ENCODE data around the gene AMY2A. TPM values are rescaled to one million over a fixed set of nuclear protein-coding genes. Genes with fewer than 3 reads are reported as not detected.
"Not testable (repeated sequence)": the region's sequence is repeated elsewhere in the genome, so short reads cannot be mapped to it uniquely, and the experiment has no call there.

AMY2A gene
- total RNA-seq, 8 experiments from 2014 or later = 0.11 to 0.23 TPM; not detected in 6

DNA sequence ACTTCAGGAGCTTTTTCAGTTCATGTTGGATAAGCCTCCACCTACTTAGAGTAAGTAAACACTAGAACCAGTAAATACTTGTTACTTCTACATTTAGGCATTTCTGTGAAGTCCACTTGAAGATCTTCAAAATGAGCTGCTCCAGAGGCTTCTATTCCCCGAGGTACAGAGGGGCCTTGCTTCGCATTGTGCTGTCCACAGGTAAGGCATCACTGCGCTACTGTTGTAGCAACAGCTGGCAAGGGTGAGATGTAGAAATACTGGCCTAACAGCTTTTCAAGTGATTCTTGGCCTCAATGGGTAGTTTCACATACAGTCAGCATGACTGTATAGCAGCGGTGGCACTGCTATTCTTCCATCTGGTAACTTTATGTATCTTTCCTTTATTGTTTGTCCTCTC, 33.7 kb downstream of the AMY2A start:
- H3K27ac ChIP-seq; in situ Hi-C loops (cut with MboI; ENCODE audit: low pct_unique_long_range_greater_than_20kb in 2 of 9, low sequenced_read_pairs in 9 of 9, unreplicated experiment in 9 of 9); H3K4me1 ChIP-seq (replicated peaks in 1 of 2); ATAC-seq (replicated peaks in 6 of 8); H3K4me3 ChIP-seq: not testable (repeated sequence)
- WGBS, 10 experiments = no CpG with 5 or more reads among the region's 4 CpGs

DNA sequence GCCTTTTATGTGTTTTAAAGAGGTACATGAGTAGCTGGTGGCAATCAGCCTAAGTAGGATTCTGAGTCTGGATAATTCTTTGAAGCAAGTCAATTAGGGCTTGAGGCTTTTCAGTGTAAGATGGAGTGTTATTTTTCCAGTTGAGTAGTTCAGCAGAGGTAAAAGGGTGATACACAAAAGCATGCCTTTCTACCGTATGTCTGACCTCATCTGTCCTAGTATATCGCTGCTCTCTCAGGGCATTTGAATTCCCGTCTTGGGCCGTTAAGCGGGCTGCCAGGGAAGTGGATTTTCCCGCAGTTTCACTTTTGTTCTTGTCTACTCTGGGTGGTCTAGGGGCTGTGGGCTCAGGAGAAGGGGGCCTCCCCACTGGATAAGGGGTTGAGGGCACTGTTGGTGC, 36.9 kb downstream of the AMY2A start:
- in situ Hi-C loops (cut with MboI; ENCODE audit: low pct_unique_long_range_greater_than_20kb in 2 of 9, low sequenced_read_pairs in 9 of 9, unreplicated experiment in 9 of 9); H3K4me3 ChIP-seq; H3K4me1 ChIP-seq (replicated peaks in 1 of 2); H3K27ac ChIP-seq: not testable (repeated sequence)
- ATAC-seq (replicated peaks in 6 of 8) = peak in 4 of 8 experiments; percentile 39 to 86 (median 75)
- WGBS, 10 experiments = no CpG with 5 or more reads among the region's 6 CpGs

DNA sequence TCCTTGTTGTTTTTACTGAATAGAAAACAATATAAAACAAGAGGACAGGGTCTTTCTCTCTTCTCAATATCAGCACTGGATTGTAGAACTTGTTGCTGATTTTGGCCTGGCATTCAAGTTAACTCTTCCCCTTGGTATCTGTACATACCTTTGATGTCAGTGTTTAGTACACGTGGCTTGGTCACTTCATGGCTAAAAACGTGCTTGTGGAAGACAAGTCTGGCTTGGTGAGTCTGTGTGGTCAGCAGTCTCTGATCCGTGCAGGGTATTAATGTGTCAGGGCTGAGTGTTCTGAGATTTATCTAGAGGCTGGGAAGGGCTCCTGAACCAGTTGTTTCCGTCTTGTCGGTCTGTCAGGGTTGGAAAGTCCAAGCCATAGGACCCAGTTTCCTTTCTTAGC, 38.2 kb downstream of the AMY2A start, which contains the start of gene AMY1A:
AMY1A (plus strand) TSS at position 301 of the 400 bp plus-strand sequence. CDS start 571 bp downstream, outside the sequence.
- H3K27ac ChIP-seq; in situ Hi-C loops (cut with MboI; ENCODE audit: low pct_unique_long_range_greater_than_20kb in 2 of 9, low sequenced_read_pairs in 9 of 9, unreplicated experiment in 9 of 9); ATAC-seq (replicated peaks in 6 of 8); H3K4me1 ChIP-seq (replicated peaks in 1 of 2); H3K4me3 ChIP-seq: not testable (repeated sequence)
- no CpG with 5 or more reads among the region's 5 CpGs for WGBS, 10 experiments

Other genes with a start within 250 kb of the AMY2A start
- 10 to 100 TPM; 22.2 to 45.9 (median 30.7) TPM for gene RNPC3, start 91.7 kb upstream of the AMY2A start, total RNA-seq
- 10 to 100 TPM in 6 of 8 experiments, 1 to 10 TPM in 2; 6.9 to 26.3 (median 14.2) TPM for gene AMY2B, start 45.8 kb upstream of the AMY2A start, total RNA-seq
- gene AMY1A, start 38.3 kb downstream of the AMY2A start, total RNA-seq = under 1 TPM in 2 of 8 experiments, not detected in 6; 0.13 to 0.33 TPM
- gene AMY1B, start 78.8 kb downstream of the AMY2A start, total RNA-seq = under 1 TPM in 2 of 8 experiments, not detected in 6; 0.14 to 0.29 TPM
- not detected for gene AMY1C, start 132.5 kb downstream of the AMY2A start, total RNA-seq

All from motor neuron (in vitro differentiated cells).